Measurements from ENCODE around the gene C16orf95. TPM values are rescaled to one million over a fixed set of nuclear protein-coding genes. Genes with fewer than 3 reads are reported as not detected.

Gene C16orf95
- total RNA-seq, 1 experiment from 2014 or later = 5.8 TPM

DNA sequence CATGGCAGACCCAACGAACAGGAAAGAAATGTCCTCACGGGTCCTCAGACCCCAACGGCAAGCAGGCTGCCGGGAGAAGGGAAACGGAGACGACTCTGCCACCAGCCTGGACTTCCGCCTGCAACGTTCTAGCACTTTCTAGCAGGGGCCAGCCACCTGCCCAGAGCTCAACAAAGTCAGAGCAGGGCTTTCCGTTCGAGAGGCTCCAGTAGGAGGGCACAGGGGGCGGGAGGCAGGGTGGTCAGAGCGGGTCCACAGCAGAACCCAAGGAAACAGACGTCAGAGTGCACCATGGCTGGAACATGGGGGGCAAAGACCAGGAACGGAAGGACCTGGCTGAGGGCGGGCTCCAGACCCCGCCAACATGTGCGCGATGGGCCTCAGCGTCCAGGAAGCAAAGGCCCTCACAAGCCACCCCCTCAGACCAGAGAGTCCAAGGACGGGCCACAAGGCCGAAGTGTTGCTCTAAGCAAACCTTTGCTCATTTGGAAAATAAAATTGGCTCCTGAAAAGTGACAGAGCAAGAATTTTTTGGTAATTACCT lies 29.4 kb upstream of the C16orf95 start:
- intact Hi-C loops (cut with micrococcal nuclease) = no loop called here
- no peak for DNase-seq (ENCODE audit: unreplicated experiment)
- Mint-ChIP-seq H3K4me1 (ENCODE audit: insufficient read depth, unreplicated experiment) (no peaks in the 10 kb centered on the region), H3K9me3 (ENCODE audit: unreplicated experiment) (no peaks in the 10 kb centered on the region), H3K4me3 (ENCODE audit: unreplicated experiment) (no peak overlapping the region), H3K36me3 (ENCODE audit: insufficient read depth, unreplicated experiment) (peaks cover 71% of the 10 kb centered on the region), H3K27me3 (ENCODE audit: insufficient read depth, unreplicated experiment) (no peaks in the 10 kb centered on the region), H3K27ac (ENCODE audit: low read depth, unreplicated experiment) (no peak overlapping the region)
- CTCF ChIA-PET = no interaction called here
- TF ChIP-seq, protein P1, sequence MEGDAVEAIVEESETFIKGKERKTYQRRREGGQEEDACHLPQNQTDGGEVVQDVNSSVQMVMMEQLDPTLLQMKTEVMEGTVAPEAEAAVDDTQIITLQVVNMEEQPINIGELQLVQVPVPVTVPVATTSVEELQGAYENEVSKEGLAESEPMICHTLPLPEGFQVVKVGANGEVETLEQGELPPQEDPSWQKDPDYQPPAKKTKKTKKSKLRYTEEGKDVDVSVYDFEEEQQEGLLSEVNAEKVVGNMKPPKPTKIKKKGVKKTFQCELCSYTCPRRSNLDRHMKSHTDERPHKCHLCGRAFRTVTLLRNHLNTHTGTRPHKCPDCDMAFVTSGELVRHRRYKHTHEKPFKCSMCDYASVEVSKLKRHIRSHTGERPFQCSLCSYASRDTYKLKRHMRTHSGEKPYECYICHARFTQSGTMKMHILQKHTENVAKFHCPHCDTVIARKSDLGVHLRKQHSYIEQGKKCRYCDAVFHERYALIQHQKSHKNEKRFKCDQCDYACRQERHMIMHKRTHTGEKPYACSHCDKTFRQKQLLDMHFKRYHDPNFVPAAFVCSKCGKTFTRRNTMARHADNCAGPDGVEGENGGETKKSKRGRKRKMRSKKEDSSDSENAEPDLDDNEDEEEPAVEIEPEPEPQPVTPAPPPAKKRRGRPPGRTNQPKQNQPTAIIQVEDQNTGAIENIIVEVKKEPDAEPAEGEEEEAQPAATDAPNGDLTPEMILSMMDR (IDR thresholded peaks at IDR 0.05; ENCODE audit: unreplicated experiment) = no peak
- BruUV-seq (replicated peaks) = no TSS peak
- POLR2A ChIA-PET = no interaction called here

- Mint-ChIP-seq H3K36me3 (ENCODE audit: insufficient read depth, unreplicated experiment) (peaks cover 76% of the 10 kb centered on the region), H3K4me1 (ENCODE audit: insufficient read depth, unreplicated experiment) (no peaks in the 10 kb centered on the region), H3K4me3 (ENCODE audit: unreplicated experiment) (no peak overlapping the region), H3K27ac (ENCODE audit: low read depth, unreplicated experiment) (no peak overlapping the region), H3K9me3 (ENCODE audit: unreplicated experiment) (no peaks in the 10 kb centered on the region), H3K27me3 (ENCODE audit: insufficient read depth, unreplicated experiment) (no peaks in the 10 kb centered on the region)
- TF ChIP-seq, protein P1 (IDR thresholded peaks at IDR 0.05; ENCODE audit: unreplicated experiment) = no peak
- no TSS peak for BruUV-seq (replicated peaks)
- ChIA-PET CTCF (no interaction called here), POLR2A (interaction anchor here (0.7 kb wide), 1 partner anchor 41 kb away, joined by 3 read pairs; no protein-coding TSS in a partner anchor)
- DNase-seq (ENCODE audit: unreplicated experiment) = no peak
- intact Hi-C loops (cut with micrococcal nuclease) = no loop called here
Measured at GRCh38 chr16:87345726-87346424, 28.7 kb upstream of the C16orf95 start.

GRCh38 chr16:87344931-87345631 lies 27.9 kb upstream of the C16orf95 start:
- Mint-ChIP-seq H3K4me1 (ENCODE audit: insufficient read depth, unreplicated experiment) (no peaks in the 10 kb centered on the region), H3K36me3 (ENCODE audit: insufficient read depth, unreplicated experiment) (peaks cover 83% of the 10 kb centered on the region), H3K4me3 (ENCODE audit: unreplicated experiment) (no peak overlapping the region), H3K27ac (ENCODE audit: low read depth, unreplicated experiment) (no peak overlapping the region), H3K9me3 (ENCODE audit: unreplicated experiment) (no peaks in the 10 kb centered on the region), H3K27me3 (ENCODE audit: insufficient read depth, unreplicated experiment) (no peaks in the 10 kb centered on the region)
- no TSS peak for BruUV-seq (replicated peaks)
- intact Hi-C loops (cut with micrococcal nuclease) = no loop called here
- TF ChIP-seq, protein P1 (IDR thresholded peaks at IDR 0.05; ENCODE audit: unreplicated experiment) = no peak
- CTCF ChIA-PET = no interaction called here
- POLR2A ChIA-PET = interaction anchor here (0.7 kb wide), 1 partner anchor 42 kb away, joined by 3 read pairs; no protein-coding TSS in a partner anchor
- no peak for DNase-seq (ENCODE audit: unreplicated experiment)

DNA sequence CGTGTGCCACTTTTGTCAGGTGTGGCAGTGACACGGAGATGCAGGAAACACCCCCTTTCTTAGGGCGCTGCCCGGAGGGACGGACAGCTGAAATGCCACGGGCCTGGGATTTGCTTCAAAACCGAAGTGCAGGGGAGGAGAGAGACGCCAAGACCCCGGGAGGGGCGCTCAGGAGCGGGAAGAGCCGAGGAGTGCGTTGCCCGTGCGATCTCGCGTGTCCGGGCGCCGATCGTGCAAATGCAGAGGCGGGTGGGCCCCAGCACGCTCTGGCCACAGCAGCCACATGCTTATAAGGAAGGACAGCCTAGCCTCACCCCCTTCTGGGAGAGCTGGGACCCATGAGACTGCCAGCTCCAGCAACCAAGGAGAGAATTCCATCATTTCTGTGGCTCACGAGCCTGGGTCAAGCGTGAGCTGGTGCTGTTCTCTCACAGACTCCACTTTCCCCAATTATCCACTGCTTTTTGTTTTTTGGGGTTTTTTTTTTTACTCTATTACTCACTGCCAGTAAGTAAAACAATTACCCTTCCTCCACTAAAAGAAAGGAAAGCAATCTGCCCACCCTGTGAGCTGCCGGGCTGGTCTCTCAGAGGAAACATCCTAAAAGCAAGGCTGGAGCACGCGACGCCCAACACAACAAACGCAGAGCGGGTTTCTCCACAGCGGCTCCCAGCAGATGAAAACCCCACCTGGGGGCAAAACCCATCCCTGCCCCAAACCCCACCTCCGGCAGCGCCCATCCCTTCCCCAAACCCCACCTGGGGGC lies 27.2 kb upstream of the C16orf95 start:
- Mint-ChIP-seq H3K27me3 (ENCODE audit: insufficient read depth, unreplicated experiment) (no peaks in the 10 kb centered on the region), H3K4me1 (ENCODE audit: insufficient read depth, unreplicated experiment) (no peaks in the 10 kb centered on the region), H3K9me3 (ENCODE audit: unreplicated experiment) (no peaks in the 10 kb centered on the region), H3K36me3 (ENCODE audit: insufficient read depth, unreplicated experiment) (peaks cover 81% of the 10 kb centered on the region), H3K27ac (ENCODE audit: low read depth, unreplicated experiment) (no peak overlapping the region), H3K4me3 (ENCODE audit: unreplicated experiment) (no peak overlapping the region)
- intact Hi-C loops (cut with micrococcal nuclease) = no loop called here
- TF ChIP-seq, protein P1 (IDR thresholded peaks at IDR 0.05; ENCODE audit: unreplicated experiment) = no peak
- ChIA-PET POLR2A (no interaction called here), CTCF (no interaction called here)
- no TSS peak for BruUV-seq (replicated peaks)
- no peak for DNase-seq (ENCODE audit: unreplicated experiment)

Measured in MCF 10A (cell line).